ENCODE data around the gene TC2N. TPM values are rescaled to one million over a fixed set of nuclear protein-coding genes. Genes with fewer than 3 reads are reported as not detected.
"Not testable (repeated sequence)": the region's sequence is repeated elsewhere in the genome, so short reads cannot be mapped to it uniquely, and the experiment has no call there.

The TC2N gene
- total RNA-seq, 6 experiments from 2014 or later = 0.10 to 0.71 (median 0.33) TPM

- Mint-ChIP-seq H3K9me3 (no peaks in the 10 kb centered on the region), H3K36me3 (ENCODE audit: low read depth) (no peaks in the 10 kb centered on the region), H3K27me3 (ENCODE audit: insufficient read depth) (peaks cover 1% of the 10 kb centered on the region; the same call in 1 of the 2 replicates), H3K27ac (no peak overlapping the region), H3K4me1 (ENCODE audit: low read depth) (no peaks in the 10 kb centered on the region), H3K4me3 (no peak overlapping the region)
- TF ChIP-seq, protein P1, sequence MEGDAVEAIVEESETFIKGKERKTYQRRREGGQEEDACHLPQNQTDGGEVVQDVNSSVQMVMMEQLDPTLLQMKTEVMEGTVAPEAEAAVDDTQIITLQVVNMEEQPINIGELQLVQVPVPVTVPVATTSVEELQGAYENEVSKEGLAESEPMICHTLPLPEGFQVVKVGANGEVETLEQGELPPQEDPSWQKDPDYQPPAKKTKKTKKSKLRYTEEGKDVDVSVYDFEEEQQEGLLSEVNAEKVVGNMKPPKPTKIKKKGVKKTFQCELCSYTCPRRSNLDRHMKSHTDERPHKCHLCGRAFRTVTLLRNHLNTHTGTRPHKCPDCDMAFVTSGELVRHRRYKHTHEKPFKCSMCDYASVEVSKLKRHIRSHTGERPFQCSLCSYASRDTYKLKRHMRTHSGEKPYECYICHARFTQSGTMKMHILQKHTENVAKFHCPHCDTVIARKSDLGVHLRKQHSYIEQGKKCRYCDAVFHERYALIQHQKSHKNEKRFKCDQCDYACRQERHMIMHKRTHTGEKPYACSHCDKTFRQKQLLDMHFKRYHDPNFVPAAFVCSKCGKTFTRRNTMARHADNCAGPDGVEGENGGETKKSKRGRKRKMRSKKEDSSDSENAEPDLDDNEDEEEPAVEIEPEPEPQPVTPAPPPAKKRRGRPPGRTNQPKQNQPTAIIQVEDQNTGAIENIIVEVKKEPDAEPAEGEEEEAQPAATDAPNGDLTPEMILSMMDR (IDR thresholded peaks at IDR 0.05) = no peak
- DNase-seq = no peak
Observed at GRCh38 chr14:91748049-91748448, 119.3 kb downstream of the TC2N start.

- H3K27me3 Mint-ChIP-seq (ENCODE audit: insufficient read depth) = no peaks in the 10 kb centered on the region
- H3K4me3 Mint-ChIP-seq = no peak overlapping the region
- DNase-seq = no peak
- no peaks in the 10 kb centered on the region for H3K4me1 Mint-ChIP-seq (ENCODE audit: low read depth)
- TF ChIP-seq, protein P1 (IDR thresholded peaks at IDR 0.05) = no peak
- H3K27ac Mint-ChIP-seq = no peak overlapping the region
- H3K9me3 Mint-ChIP-seq = no peaks in the 10 kb centered on the region
- no peaks in the 10 kb centered on the region for H3K36me3 Mint-ChIP-seq (ENCODE audit: low read depth)
Observed at GRCh38 chr14:91745344-91745743, 122.0 kb downstream of the TC2N start.

GRCh38 chr14:91744068-91744480, 123.3 kb downstream of the TC2N start:
- peaks cover 5% of the 10 kb centered on the region; the same call in 1 of the 2 replicates for H3K9me3 Mint-ChIP-seq
- no peaks in the 10 kb centered on the region for H3K36me3 Mint-ChIP-seq (ENCODE audit: low read depth)
- H3K4me3 Mint-ChIP-seq = no peak overlapping the region
- no peak overlapping the region for H3K27ac Mint-ChIP-seq
- H3K27me3 Mint-ChIP-seq (ENCODE audit: insufficient read depth) = no peaks in the 10 kb centered on the region
- TF ChIP-seq, protein P1 (IDR thresholded peaks at IDR 0.05) = no peak
- H3K4me1 Mint-ChIP-seq (ENCODE audit: low read depth) = no peaks in the 10 kb centered on the region
- DNase-seq = no peak

- H3K36me3 Mint-ChIP-seq (ENCODE audit: low read depth) = no peaks in the 10 kb centered on the region
- no peak for DNase-seq
- TF ChIP-seq, protein P1 (IDR thresholded peaks at IDR 0.05) = no peak
- H3K27me3 Mint-ChIP-seq (ENCODE audit: insufficient read depth) = 0 out of 2 replicates have a peak, but pooled peaks cover 2% of the 10 kb centered on the region
- no peak overlapping the region for H3K27ac Mint-ChIP-seq
- no peak overlapping the region for H3K4me3 Mint-ChIP-seq
- peaks cover 5% of the 10 kb centered on the region; the same call in 1 of the 2 replicates for H3K9me3 Mint-ChIP-seq
- no peaks in the 10 kb centered on the region for H3K4me1 Mint-ChIP-seq (ENCODE audit: low read depth)
Observed at GRCh38 chr14:91743305-91743653, 124.1 kb downstream of the TC2N start.

- Mint-ChIP-seq H3K27me3 (ENCODE audit: insufficient read depth) (0 out of 2 replicates have a peak, but pooled peaks cover 2% of the 10 kb centered on the region), H3K27ac (no peak overlapping the region), H3K4me1 (ENCODE audit: low read depth) (no peaks in the 10 kb centered on the region), H3K9me3 (peaks cover 5% of the 10 kb centered on the region; the same call in 1 of the 2 replicates), H3K4me3 (no peak overlapping the region), H3K36me3 (ENCODE audit: low read depth) (no peaks in the 10 kb centered on the region)
- TF ChIP-seq, protein P1 (IDR thresholded peaks at IDR 0.05) = no peak
- no peak for DNase-seq
Observed at GRCh38 chr14:91742621-91743304, 124.6 kb downstream of the TC2N start.

- DNase-seq; H3K36me3 Mint-ChIP-seq (ENCODE audit: low read depth); H3K27me3 Mint-ChIP-seq (ENCODE audit: insufficient read depth); H3K4me1 Mint-ChIP-seq (ENCODE audit: low read depth); H3K27ac Mint-ChIP-seq; H3K9me3 Mint-ChIP-seq; H3K4me3 Mint-ChIP-seq: not testable (repeated sequence)
Observed at GRCh38 chr14:91739867-91740266, 127.5 kb downstream of the TC2N start.

All from HFFc6 (cell line).